GM23338 (cell line): ENCODE measurements around the gene CYB5R3. TPM values are rescaled to one million over a fixed set of nuclear protein-coding genes. Genes with fewer than 3 reads are reported as not detected.

Experiments
- ATAC-seq: fragments of 200-7000 bp; cut with Tn5 transposase; 3 replicates; pipeline ENCODE4 v1.9.1; 2020
- DNase-seq: peaks from one replicate; pipeline ENCODE4 v3.0.0-alpha.2; 2015; ENCODE audit warnings: low spot score
- H2AFZ ChIP-seq: fragments of 200-600 bp; sonication (generic); 2 replicates; pipeline ENCODE4 v1.8.0; 2016; ENCODE audit warnings: antibody characterized with exemption, mild to moderate bottlenecking, moderate library complexity
- H3F3A ChIP-seq: fragments of 200-600 bp; sonication (generic); replicated peaks from 2 replicates; pipeline ENCODE4 v1.8.0; 2017; ENCODE audit warnings: antibody characterized with exemption, mixed run types, low read depth
- H3K27ac ChIP-seq: fragments of 200-600 bp; sonication (generic); 2 replicates; pipeline ENCODE4 v1.6.1; 2016; ENCODE audit warnings: low read depth
- H3K27me3 ChIP-seq: fragments of 200-600 bp; sonication (generic); 2 replicates; pipeline ENCODE4 v1.8.0; 2016; ENCODE audit warnings: mild to moderate bottlenecking, mixed run types, moderate library complexity; ENCODE audit not compliant: insufficient read depth
- H3K36me3 ChIP-seq: fragments of 200-600 bp; sonication (generic); 2 replicates; pipeline ENCODE4 v1.8.0; 2016; ENCODE audit warnings: mild to moderate bottlenecking; ENCODE audit not compliant: insufficient read depth
- H3K4me1 ChIP-seq: fragments of 200-600 bp; sonication (generic); 2 replicates; pipeline ENCODE4 v1.8.0; 2016; ENCODE audit warnings: mild to moderate bottlenecking, moderate library complexity; ENCODE audit not compliant: insufficient read depth
- H3K4me2 ChIP-seq: fragments of 200-600 bp; sonication (generic); 2 replicates; pipeline ENCODE4 v1.7.1; 2017; ENCODE audit warnings: mixed run types
- H3K4me3 ChIP-seq: fragments of 200-600 bp; sonication (generic); 2 replicates; pipeline ENCODE4 v1.6.1; 2016; ENCODE audit warnings: mixed run types
- H3K79me2 ChIP-seq: fragments of 200-600 bp; sonication (generic); replicated peaks from 2 replicates; pipeline ENCODE4 v1.8.0; 2017; ENCODE audit warnings: mild to moderate bottlenecking; ENCODE audit not compliant: insufficient read depth
- H3K9me2 ChIP-seq: fragments of 200-600 bp; sonication (generic); 2 replicates; pipeline ENCODE4 v1.8.0; 2017; ENCODE audit not compliant: insufficient read depth
- H4K20me1 ChIP-seq: fragments of 200-600 bp; sonication (generic); replicated peaks from 2 replicates; pipeline ENCODE4 v1.8.0; 2017; ENCODE audit warnings: mild to moderate bottlenecking; ENCODE audit not compliant: insufficient read depth
- H3K27ac Mint-ChIP-seq: 2 replicates; pipeline ENCODE4 v1.8.0; 2020; ENCODE audit warnings: inconsistent platforms, mild to moderate bottlenecking, moderate library complexity, mixed read lengths
- H3K27me3 Mint-ChIP-seq: 3 replicates; pipeline ENCODE4 v1.8.0; 2022; ENCODE audit warnings: low read depth, mild to moderate bottlenecking, moderate library complexity, mixed read lengths, inconsistent platforms; ENCODE audit not compliant: insufficient read depth, poor library complexity
- H3K36me3 Mint-ChIP-seq: 3 replicates; pipeline ENCODE4 v1.8.0; 2021; ENCODE audit warnings: low read depth, mild to moderate bottlenecking, inconsistent platforms, moderate library complexity, mixed read lengths
- H3K4me1 Mint-ChIP-seq: 3 replicates; pipeline ENCODE4 v1.8.0; 2020; ENCODE audit warnings: mild to moderate bottlenecking, inconsistent platforms, mixed read lengths
- H3K4me3 Mint-ChIP-seq: 3 replicates; pipeline ENCODE4 v1.8.0; 2021; ENCODE audit warnings: moderate library complexity, mild to moderate bottlenecking, inconsistent platforms, mixed read lengths
- H3K9me3 Mint-ChIP-seq: 3 replicates; pipeline ENCODE4 v1.8.0; 2020; ENCODE audit warnings: moderate library complexity, mild to moderate bottlenecking, inconsistent platforms, mixed read lengths
- CREB1 ChIP-seq: fragments of 250-450 bp; sonication (Bioruptor Pico); IDR thresholded peaks from 2 replicates; pipeline ENCODE4 v1.5.0; 2020; ENCODE audit warnings: low read depth, mild to moderate bottlenecking, moderate library complexity
- CTCF ChIP-seq, 2 experiments: fragments of 200-600 bp in 1 of 2; sonication (generic) in 1 of 2; conservative IDR thresholded peaks; 2 replicates each; pipeline versions ENCODE4 v1.5.1 to v1.6.1; 2016 to 2017; ENCODE audit warnings: antibody characterized with exemption in 2 of 2, low read depth in 2 of 2, mild to moderate bottlenecking in 2 of 2, moderate library complexity in 1 of 2
- EZH2 ChIP-seq: fragments of 200-600 bp; sonication (generic); IDR thresholded peaks from one replicate; pipeline ENCODE4 v1.8.0; 2017; ENCODE audit warnings: antibody characterized with exemption, mild to moderate bottlenecking, low read depth; ENCODE audit not compliant: unreplicated experiment
- EZH2phosphoT487 ChIP-seq: fragments of 200-600 bp; sonication (generic); IDR thresholded peaks from one replicate; pipeline ENCODE4 v1.8.1; 2018; ENCODE audit warnings: antibody characterized with exemption; ENCODE audit not compliant: unreplicated experiment
- JUNB ChIP-seq: IDR thresholded peaks from one replicate; pipeline ENCODE4 v1.6.1; 2016; ENCODE audit warnings: antibody characterized with exemption; ENCODE audit not compliant: unreplicated experiment
- NANOG ChIP-seq: IDR thresholded peaks from 2 replicates; pipeline ENCODE4 v1.6.1; 2016; ENCODE audit warnings: antibody characterized with exemption, borderline replicate concordance
- POLR2AphosphoS5 ChIP-seq: IDR thresholded peaks from 2 replicates; pipeline ENCODE4 v1.6.1; 2016; ENCODE audit warnings: antibody characterized with exemption, low read depth
- REST ChIP-seq: IDR thresholded peaks from one replicate; pipeline ENCODE4 v1.6.1; 2018; ENCODE audit warnings: antibody characterized with exemption; ENCODE audit not compliant: unreplicated experiment
- STAT1 ChIP-seq: IDR thresholded peaks from one replicate; pipeline ENCODE4 v1.6.1; 2016; ENCODE audit warnings: antibody characterized with exemption; ENCODE audit not compliant: unreplicated experiment
- ZNF114 ChIP-seq: fragments of 250-450 bp; sonication (Bioruptor Pico); IDR thresholded peaks from 2 replicates; pipeline ENCODE4 v1.5.0; 2020; ENCODE audit warnings: mild to moderate bottlenecking, moderate library complexity
- ZNF331 ChIP-seq: fragments of 250-450 bp; sonication (Bioruptor Pico); IDR thresholded peaks from 2 replicates; pipeline ENCODE4 v1.5.0; 2020; ENCODE audit warnings: low read depth, mild to moderate bottlenecking, moderate library complexity
- polyA plus RNA-seq: library from polyadenylated mRNA; unstranded; fragments of >200 nt; fragmentation: Nextera tagmentation; extraction: Ambion mirVana; gene quantifications from 2 replicates; pipeline ENCODE4 v1.2.1, GENCODE V29; 2016
- total RNA-seq: library from RNA; depleted of rRNA; stranded (reverse); fragments of >200 nt; shearing (Covaris generic); gene quantifications from 2 replicates; pipeline ENCODE4 v1.2.3, GENCODE V29; 2014
- TF ChIP-seq, protein P1 (sequence below): IDR thresholded peaks from 2 replicates; pipeline ENCODE4 v1.6.1; 2016; ENCODE audit warnings: antibody characterized with exemption
- TF ChIP-seq, protein P2 (sequence below): fragments of 250-450 bp; sonication (Bioruptor Pico); IDR thresholded peaks from 2 replicates; pipeline ENCODE4 v1.5.0; 2020; ENCODE audit warnings: mild to moderate bottlenecking, moderate library complexity

Gene CYB5R3
- total and polyA plus RNA-seq, 2 experiments from 2014 or later, result 76.2 to 76.9 TPM

- Mint-ChIP-seq H3K27ac (no peak overlapping the region), H3K4me3 (no peak overlapping the region), H3K27me3 (peaks cover 5% of the 10 kb centered on the region), H3K9me3 (no peaks in the 10 kb centered on the region), H3K4me1 (peaks cover 14% of the 10 kb centered on the region), H3K36me3 (no peaks in the 10 kb centered on the region)
- H3K27ac ChIP-seq, result no peak overlapping the region
- no peak overlapping the region for H3K4me3 ChIP-seq
- H3K36me3 ChIP-seq, result no peaks in the 10 kb centered on the region; the same call in 1 of the 2 replicates
- H3K9me2 ChIP-seq, result no peaks in the 10 kb centered on the region
- no peaks in the 10 kb centered on the region for H3K79me2 ChIP-seq
- no peaks in the 10 kb centered on the region for H3K27me3 ChIP-seq
- TF ChIP-seq JUNB (no peak), POLR2AphosphoS5 (no peak), CREB1 (CRISPR knock-in tag) (no peak), REST (no peak), ZNF114 (no peak), CTCF (conservative IDR thresholded peaks at IDR 0.05; ENCODE audit: low read depth in 2 of 2) (no peak), STAT1 (no peak), EZH2phosphoT487 (no peak), EZH2 (no peak), NANOG (no peak), ZNF331 (no peak)
- TF ChIP-seq, protein P1, sequence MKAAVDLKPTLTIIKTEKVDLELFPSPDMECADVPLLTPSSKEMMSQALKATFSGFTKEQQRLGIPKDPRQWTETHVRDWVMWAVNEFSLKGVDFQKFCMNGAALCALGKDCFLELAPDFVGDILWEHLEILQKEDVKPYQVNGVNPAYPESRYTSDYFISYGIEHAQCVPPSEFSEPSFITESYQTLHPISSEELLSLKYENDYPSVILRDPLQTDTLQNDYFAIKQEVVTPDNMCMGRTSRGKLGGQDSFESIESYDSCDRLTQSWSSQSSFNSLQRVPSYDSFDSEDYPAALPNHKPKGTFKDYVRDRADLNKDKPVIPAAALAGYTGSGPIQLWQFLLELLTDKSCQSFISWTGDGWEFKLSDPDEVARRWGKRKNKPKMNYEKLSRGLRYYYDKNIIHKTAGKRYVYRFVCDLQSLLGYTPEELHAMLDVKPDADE, result no peak
- TF ChIP-seq, protein P2, sequence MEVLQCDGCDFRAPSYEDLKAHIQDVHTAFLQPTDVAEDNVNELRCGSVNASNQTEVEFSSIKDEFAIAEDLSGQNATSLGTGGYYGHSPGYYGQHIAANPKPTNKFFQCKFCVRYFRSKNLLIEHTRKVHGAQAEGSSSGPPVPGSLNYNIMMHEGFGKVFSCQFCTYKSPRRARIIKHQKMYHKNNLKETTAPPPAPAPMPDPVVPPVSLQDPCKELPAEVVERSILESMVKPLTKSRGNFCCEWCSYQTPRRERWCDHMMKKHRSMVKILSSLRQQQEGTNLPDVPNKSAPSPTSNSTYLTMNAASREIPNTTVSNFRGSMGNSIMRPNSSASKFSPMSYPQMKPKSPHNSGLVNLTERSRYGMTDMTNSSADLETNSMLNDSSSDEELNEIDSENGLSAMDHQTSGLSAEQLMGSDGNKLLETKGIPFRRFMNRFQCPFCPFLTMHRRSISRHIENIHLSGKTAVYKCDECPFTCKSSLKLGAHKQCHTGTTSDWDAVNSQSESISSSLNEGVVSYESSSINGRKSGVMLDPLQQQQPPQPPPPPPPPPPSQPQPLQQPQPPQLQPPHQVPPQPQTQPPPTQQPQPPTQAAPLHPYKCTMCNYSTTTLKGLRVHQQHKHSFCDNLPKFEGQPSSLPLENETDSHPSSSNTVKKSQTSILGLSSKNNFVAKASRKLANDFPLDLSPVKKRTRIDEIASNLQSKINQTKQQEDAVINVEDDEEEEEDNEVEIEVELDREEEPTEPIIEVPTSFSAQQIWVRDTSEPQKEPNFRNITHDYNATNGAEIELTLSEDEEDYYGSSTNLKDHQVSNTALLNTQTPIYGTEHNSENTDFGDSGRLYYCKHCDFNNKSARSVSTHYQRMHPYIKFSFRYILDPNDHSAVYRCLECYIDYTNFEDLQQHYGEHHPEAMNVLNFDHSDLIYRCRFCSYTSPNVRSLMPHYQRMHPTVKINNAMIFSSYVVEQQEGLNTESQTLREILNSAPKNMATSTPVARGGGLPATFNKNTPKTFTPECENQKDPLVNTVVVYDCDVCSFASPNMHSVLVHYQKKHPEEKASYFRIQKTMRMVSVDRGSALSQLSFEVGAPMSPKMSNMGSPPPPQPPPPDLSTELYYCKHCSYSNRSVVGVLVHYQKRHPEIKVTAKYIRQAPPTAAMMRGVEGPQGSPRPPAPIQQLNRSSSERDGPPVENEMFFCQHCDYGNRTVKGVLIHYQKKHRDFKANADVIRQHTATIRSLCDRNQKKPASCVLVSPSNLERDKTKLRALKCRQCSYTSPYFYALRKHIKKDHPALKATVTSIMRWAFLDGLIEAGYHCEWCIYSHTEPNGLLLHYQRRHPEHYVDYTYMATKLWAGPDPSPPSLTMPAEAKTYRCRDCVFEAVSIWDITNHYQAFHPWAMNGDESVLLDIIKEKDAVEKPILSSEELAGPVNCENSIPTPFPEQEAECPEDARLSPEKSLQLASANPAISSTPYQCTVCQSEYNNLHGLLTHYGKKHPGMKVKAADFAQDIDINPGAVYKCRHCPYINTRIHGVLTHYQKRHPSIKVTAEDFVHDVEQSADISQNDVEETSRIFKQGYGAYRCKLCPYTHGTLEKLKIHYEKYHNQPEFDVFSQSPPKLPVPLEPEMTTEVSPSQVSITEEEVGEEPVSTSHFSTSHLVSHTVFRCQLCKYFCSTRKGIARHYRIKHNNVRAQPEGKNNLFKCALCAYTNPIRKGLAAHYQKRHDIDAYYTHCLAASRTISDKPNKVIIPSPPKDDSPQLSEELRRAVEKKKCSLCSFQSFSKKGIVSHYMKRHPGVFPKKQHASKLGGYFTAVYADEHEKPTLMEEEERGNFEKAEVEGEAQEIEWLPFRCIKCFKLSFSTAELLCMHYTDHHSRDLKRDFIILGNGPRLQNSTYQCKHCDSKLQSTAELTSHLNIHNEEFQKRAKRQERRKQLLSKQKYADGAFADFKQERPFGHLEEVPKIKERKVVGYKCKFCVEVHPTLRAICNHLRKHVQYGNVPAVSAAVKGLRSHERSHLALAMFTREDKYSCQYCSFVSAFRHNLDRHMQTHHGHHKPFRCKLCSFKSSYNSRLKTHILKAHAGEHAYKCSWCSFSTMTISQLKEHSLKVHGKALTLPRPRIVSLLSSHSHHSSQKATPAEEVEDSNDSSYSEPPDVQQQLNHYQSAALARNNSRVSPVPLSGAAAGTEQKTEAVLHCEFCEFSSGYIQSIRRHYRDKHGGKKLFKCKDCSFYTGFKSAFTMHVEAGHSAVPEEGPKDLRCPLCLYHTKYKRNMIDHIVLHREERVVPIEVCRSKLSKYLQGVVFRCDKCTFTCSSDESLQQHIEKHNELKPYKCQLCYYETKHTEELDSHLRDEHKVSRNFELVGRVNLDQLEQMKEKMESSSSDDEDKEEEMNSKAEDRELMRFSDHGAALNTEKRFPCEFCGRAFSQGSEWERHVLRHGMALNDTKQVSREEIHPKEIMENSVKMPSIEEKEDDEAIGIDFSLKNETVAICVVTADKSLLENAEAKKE (CRISPR knock-in tag), result no peak
- ATAC-seq (peak; percentile 33), DNase-seq (peak; percentile 18)
- no peak overlapping the region for H2AFZ ChIP-seq
- H3F3A ChIP-seq, result no peaks in the 10 kb centered on the region
- H3K4me2 ChIP-seq, result no peak overlapping the region
- peaks cover 8% of the 10 kb centered on the region for H3K4me1 ChIP-seq
- H4K20me1 ChIP-seq, result no peaks in the 10 kb centered on the region
These were observed 36.9 kb upstream of the CYB5R3 start for GRCh38 chr22:42685941-42686653.
